Body of pancreas (tissue), 4 donors: ENCODE data around the gene PKP1. TPM values are rescaled to one million over a fixed set of nuclear protein-coding genes. Genes with fewer than 3 reads are reported as not detected.
A peak's percentile ranks its signal among the peaks of the same experiment; 100 is the strongest.

Experiments
- ATAC-seq: fragments of 150-250 bp; one replicate; pipeline ENCODE4 v1.9.1; 2016
- DNase-seq, 4 donors: peaks; one replicate each; pipeline ENCODE4 v3.0.0-alpha.2; 2019
- H3K27ac ChIP-seq, 4 donors: fragments of 200-600 bp; sonication (generic); 1 replicate in 3 of 4; 2 replicates in 1 of 4; pipeline versions ENCODE4 v1.5.1 to v1.6.1; 2016 to 2019; ENCODE audit warnings: mild to moderate bottlenecking in 1 of 4, mixed read lengths in 1 of 4, moderate library complexity in 1 of 4
- H3K27me3 ChIP-seq, 2 donors: fragments of 200-600 bp; sonication (generic); one replicate each; pipeline ENCODE4 v1.6.0; 2016; ENCODE audit warnings: mild to moderate bottlenecking in 1 of 2
- H3K36me3 ChIP-seq, 2 donors: fragments of 200-600 bp; sonication (generic); replicated peaks in 1 of 2; 2 replicates each; pipeline ENCODE4 v1.5.1; 2016; ENCODE audit warnings: low read depth in 2 of 2; ENCODE audit not compliant: insufficient read depth in 1 of 2
- H3K4me1 ChIP-seq: fragments of 200-600 bp; sonication (generic); one replicate; pipeline ENCODE4 v1.6.0; 2016
- H3K4me3 ChIP-seq, 2 donors: fragments of 200-600 bp; sonication (generic); 1 replicate in 1 of 2; 2 replicates in 1 of 2; pipeline ENCODE4 v1.5.1; 2016 to 2019
- H3K9me3 ChIP-seq, 3 donors: fragments of 200-600 bp; sonication (generic); 1 replicate in 2 of 3; 2 replicates in 1 of 3; pipeline ENCODE4 v1.5.1; 2016
- CTCF ChIP-seq, 7 experiments: fragments of 450-650 bp in 4 of 7; fragments of 200-600 bp in 3 of 7; sonication (generic) in 3 of 7; IDR thresholded peaks; one replicate each; pipeline ENCODE4 v1.5.1; 2016 to 2019; ENCODE audit warnings: antibody characterized with exemption in 7 of 7
- POLR2A ChIP-seq, 3 donors: fragments of 450-650 bp; IDR thresholded peaks; one replicate each; pipeline ENCODE4 v1.6.1; 2016; ENCODE audit warnings: antibody characterized with exemption in 3 of 3, mild to moderate bottlenecking in 2 of 3
- WGBS, 2 donors: methylation state at CpG; one replicate each; pipeline ENCODE4 v1.1.5; 2017; 5-methylcytosine and 5-hydroxymethylcytosine counted together
- intact Hi-C: fragments of 100-400 bp; cut with DNase I; formaldehyde crosslinking; loops from one replicate; pipeline ENCODE4 v1.15.1; 2023
- total RNA-seq, 2 donors: library from RNA; depleted of rRNA; stranded (reverse); fragments of >200 nt; gene quantifications; one replicate each; pipeline ENCODE4 v1.1.0, GENCODE V29; 2016

The PKP1 gene
- total RNA-seq, 2 donors from 2014 or later: 0.33 TPM; not detected in 1

GRCh38 chr1:201266774-201267173, 16.5 kb upstream of the PKP1 start:
- no peak overlapping the region for H3K27ac ChIP-seq
- no peak overlapping the region for H3K4me3 ChIP-seq
- ATAC-seq: no peak
- H3K4me1 ChIP-seq: no peaks in the 10 kb centered on the region
- intact Hi-C loops: no loop called here
- no peak for DNase-seq
- no peaks in the 10 kb centered on the region for H3K9me3 ChIP-seq
- WGBS, 2 donors: 56 to 64% methylated on average over 3 of the region's 3 CpGs
- H3K27me3 ChIP-seq: no peaks in the 10 kb centered on the region
- H3K36me3 ChIP-seq: no peaks in the 10 kb centered on the region
- no peak for TF ChIP-seq CTCF (IDR thresholded peaks at IDR 0.05)
- no peak for TF ChIP-seq POLR2A (IDR thresholded peaks at IDR 0.05)

- intact Hi-C loops: no loop called here
- H3K27ac ChIP-seq: no peak overlapping the region
- no peak for DNase-seq
Observed at GRCh38 chr1:201267481-201268229, 15.7 kb upstream of the PKP1 start.

DNA sequence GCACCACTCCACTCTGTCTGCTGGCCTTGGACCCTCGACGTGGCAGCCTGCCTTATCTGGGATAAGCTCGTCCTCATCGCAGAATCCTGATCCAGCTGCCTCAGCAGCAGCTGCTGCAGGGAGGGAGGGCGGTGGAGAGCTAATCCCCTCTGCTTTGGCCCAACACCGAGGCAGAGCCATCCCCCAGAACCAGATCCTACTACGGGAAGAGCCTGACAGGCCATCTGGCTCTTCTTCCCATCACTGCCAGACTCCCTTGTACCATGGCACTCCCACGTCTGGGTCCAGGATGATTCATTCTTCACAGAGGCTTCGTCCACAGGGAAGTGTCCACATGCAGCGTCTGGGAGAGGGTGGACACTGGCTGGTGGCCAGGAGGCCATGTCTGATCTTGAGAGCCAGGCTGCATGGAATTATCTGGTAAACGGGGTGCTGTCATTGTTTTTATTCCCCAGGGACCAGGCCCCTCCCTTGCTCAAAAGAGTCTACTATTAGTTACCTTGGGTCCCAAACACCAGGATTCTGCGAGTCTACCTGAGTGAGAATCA, 14.6 kb upstream of the PKP1 start:
- Histone ChIP-seq H3K4me1 (no peaks in the 10 kb centered on the region), H3K27ac (no peak overlapping the region), H3K36me3 (no peaks in the 10 kb centered on the region), H3K9me3 (no peaks in the 10 kb centered on the region), H3K4me3 (no peak overlapping the region), H3K27me3 (no peaks in the 10 kb centered on the region)
- WGBS, 2 donors: 29 to 30% methylated on average over 11 to 12 of the region's 12 CpGs
- ATAC-seq: peak; percentile 24
- TF ChIP-seq CTCF (IDR thresholded peaks at IDR 0.05): no peak
- no peak for TF ChIP-seq POLR2A (IDR thresholded peaks at IDR 0.05)
- DNase-seq: peak in 2 of 4 donors; percentile 33 to 35
- intact Hi-C loops: no loop called here

More at GRCh38 chr1:201267481-201268229, 15.7 kb upstream of the PKP1 start:
- no peaks in the 10 kb centered on the region for H3K4me1 ChIP-seq
- H3K27me3 ChIP-seq: no peaks in the 10 kb centered on the region
- no peaks in the 10 kb centered on the region for H3K9me3 ChIP-seq
- H3K36me3 ChIP-seq: no peaks in the 10 kb centered on the region
- ATAC-seq: no peak
- TF ChIP-seq POLR2A (IDR thresholded peaks at IDR 0.05) (no peak), CTCF (IDR thresholded peaks at IDR 0.05) (no peak)
- 80 to 83% methylated on average over 14 of the region's 14 CpGs for WGBS, 2 donors
- H3K4me3 ChIP-seq: no peak overlapping the region

- Histone ChIP-seq H3K9me3 (no peaks in the 10 kb centered on the region), H3K4me1 (no peaks in the 10 kb centered on the region), H3K4me3 (no peak overlapping the region), H3K36me3 (no peaks in the 10 kb centered on the region), H3K27me3 (no peaks in the 10 kb centered on the region), H3K27ac (no peak overlapping the region)
- ATAC-seq: no peak
- intact Hi-C loops: no loop called here
- DNase-seq: no peak
- TF ChIP-seq POLR2A (IDR thresholded peaks at IDR 0.05): no peak
- no peak for TF ChIP-seq CTCF (IDR thresholded peaks at IDR 0.05)
- 79% methylated on average over 7 of the region's 7 CpGs for WGBS, 2 donors
Observed at GRCh38 chr1:201269281-201269680, 14.0 kb upstream of the PKP1 start.
